ENCODE results near the gene PTPRM. TPM values are rescaled to one million over a fixed set of nuclear protein-coding genes. Genes with fewer than 3 reads are reported as not detected.

Gene PTPRM
- total RNA-seq, 1 experiment from 2014 or later: 100.0 TPM

- no peaks in the 10 kb centered on the region for H3K4me1 ChIP-seq
- Mint-ChIP-seq H3K4me3 (ENCODE audit: unreplicated experiment) (no peak overlapping the region), H3K27ac (ENCODE audit: unreplicated experiment) (no peak overlapping the region), H3K4me1 (ENCODE audit: low read depth, unreplicated experiment) (no peaks in the 10 kb centered on the region), H3K27me3 (ENCODE audit: insufficient read depth, unreplicated experiment) (no peaks in the 10 kb centered on the region), H3K36me3 (ENCODE audit: insufficient read depth, unreplicated experiment) (peaks cover 16% of the 10 kb centered on the region), H3K9me3 (ENCODE audit: unreplicated experiment) (no peaks in the 10 kb centered on the region)
- no peak for TF ChIP-seq CTCF (IDR thresholded peaks at IDR 0.05; ENCODE audit: insufficient read depth in 1 of 2, low read depth in 1 of 2, low read length in 1 of 2, severe bottlenecking in 1 of 2, unreplicated experiment in 1 of 2)
- DNase-seq: no peak
- no peaks in the 10 kb centered on the region for H3K36me3 ChIP-seq (ENCODE audit: control insufficient read depth, insufficient read depth, low read length)
- H3K9me3 ChIP-seq: no peaks in the 10 kb centered on the region
- intact Hi-C loops (cut with micrococcal nuclease; ENCODE audit: unreplicated experiment): no loop called here
- no peak overlapping the region for H3K4me3 ChIP-seq (ENCODE audit: low read depth, low read length)
- no peaks in the 10 kb centered on the region for H3K27me3 ChIP-seq (replicated peaks; ENCODE audit: control insufficient read depth, insufficient read depth, low read length)
- ChIA-PET CTCF (no interaction called here), POLR2A (no interaction called here)
- no TSS peak for BruUV-seq (replicated peaks)
Measured at GRCh38 chr18:7974200-7974874, 407.2 kb downstream of the PTPRM start.

GRCh38 chr18:7977897-7978296, 410.8 kb downstream of the PTPRM start:
- Histone ChIP-seq H3K4me1 (no peaks in the 10 kb centered on the region), H3K4me3 (ENCODE audit: low read depth, low read length) (no peak overlapping the region), H3K27me3 (replicated peaks; ENCODE audit: control insufficient read depth, insufficient read depth, low read length) (no peaks in the 10 kb centered on the region), H3K9me3 (no peaks in the 10 kb centered on the region), H3K36me3 (ENCODE audit: control insufficient read depth, insufficient read depth, low read length) (no peaks in the 10 kb centered on the region)
- H3K36me3 Mint-ChIP-seq (ENCODE audit: insufficient read depth, unreplicated experiment): peaks cover 37% of the 10 kb centered on the region
- H3K27me3 Mint-ChIP-seq (ENCODE audit: insufficient read depth, unreplicated experiment): no peaks in the 10 kb centered on the region
- peaks cover 4% of the 10 kb centered on the region for H3K4me1 Mint-ChIP-seq (ENCODE audit: low read depth, unreplicated experiment)
- TF ChIP-seq CTCF (IDR thresholded peaks at IDR 0.05; ENCODE audit: insufficient read depth in 1 of 2, low read depth in 1 of 2, low read length in 1 of 2, severe bottlenecking in 1 of 2, unreplicated experiment in 1 of 2): no peak
- BruUV-seq (replicated peaks): no TSS peak
- no peak overlapping the region for H3K27ac Mint-ChIP-seq (ENCODE audit: unreplicated experiment)
- intact Hi-C loops (cut with micrococcal nuclease; ENCODE audit: unreplicated experiment): no loop called here
- no peaks in the 10 kb centered on the region for H3K9me3 Mint-ChIP-seq (ENCODE audit: unreplicated experiment)
- ChIA-PET POLR2A (no interaction called here), CTCF (no interaction called here)
- no peak overlapping the region for H3K4me3 Mint-ChIP-seq (ENCODE audit: unreplicated experiment)
- no peak for DNase-seq

- no peaks in the 10 kb centered on the region for H3K27me3 ChIP-seq (replicated peaks; ENCODE audit: control insufficient read depth, insufficient read depth, low read length)
- DNase-seq: no peak
- CTCF ChIA-PET: no interaction called here
- H3K4me3 ChIP-seq (ENCODE audit: low read depth, low read length): no peak overlapping the region
- intact Hi-C loops (cut with micrococcal nuclease; ENCODE audit: unreplicated experiment): no loop called here
- H3K36me3 Mint-ChIP-seq (ENCODE audit: insufficient read depth, unreplicated experiment): peaks cover 45% of the 10 kb centered on the region
- no peaks in the 10 kb centered on the region for H3K36me3 ChIP-seq (ENCODE audit: control insufficient read depth, insufficient read depth, low read length)
- H3K4me3 Mint-ChIP-seq (ENCODE audit: unreplicated experiment): no peak overlapping the region
- H3K4me1 Mint-ChIP-seq (ENCODE audit: low read depth, unreplicated experiment): peaks cover 7% of the 10 kb centered on the region
- peaks cover 4% of the 10 kb centered on the region for H3K4me1 ChIP-seq
- H3K9me3 Mint-ChIP-seq (ENCODE audit: unreplicated experiment): no peaks in the 10 kb centered on the region
- BruUV-seq (replicated peaks): no TSS peak
- POLR2A ChIA-PET: interaction anchor here (0.6 kb wide), 1 partner anchor 1277 kb away, joined by 3 read pairs; no protein-coding TSS in a partner anchor
- no peaks in the 10 kb centered on the region for H3K27me3 Mint-ChIP-seq (ENCODE audit: insufficient read depth, unreplicated experiment)
- TF ChIP-seq CTCF (IDR thresholded peaks at IDR 0.05; ENCODE audit: insufficient read depth in 1 of 2, low read depth in 1 of 2, low read length in 1 of 2, severe bottlenecking in 1 of 2, unreplicated experiment in 1 of 2): no peak
- no peaks in the 10 kb centered on the region for H3K9me3 ChIP-seq
- no peak overlapping the region for H3K27ac Mint-ChIP-seq (ENCODE audit: unreplicated experiment)
Measured at GRCh38 chr18:7978834-7979233, 411.7 kb downstream of the PTPRM start.

Measured in Caco-2 (cell line).